GM12878 (cell line): ENCODE results near the gene TNIP1. TPM values are rescaled to one million over a fixed set of nuclear protein-coding genes. Genes with fewer than 3 reads are reported as not detected.

ENCODE experiments used
- ATAC-seq: fragments of 200-7000 bp; cut with Tn5 transposase; 3 replicates; pipeline ENCODE4 v1.9.1; 2020; ENCODE audit warnings: mild to moderate bottlenecking, moderate library complexity
- BruUV-seq: library from RNA; stranded (reverse); fragments of 400-500 nt; replicated peaks from 2 replicates; lab custom pipeline; 2021; lab: Mats Ljungman, UMichigan
- CTCF ChIA-PET: fragments of 300-600 bp; sonication (Branson Sonifier 250); formaldehyde crosslinking; extraction: SDS; loops from one replicate; lab custom pipeline; 2021; ENCODE audit warnings: inconsistent platforms; lab: Yijun Ruan, JAX
- POLR2A ChIA-PET: fragments of 350-600 bp; formaldehyde crosslinking; extraction: SDS; loops from one replicate; lab custom pipeline; 2021; ENCODE audit warnings: inconsistent platforms; lab: Charles Lee
- RAD21 ChIA-PET: fragments of 300-600 bp; sonication (Branson Sonifier 250); formaldehyde crosslinking; loops from one replicate; lab custom pipeline; 2023; ENCODE audit warnings: antibody characterized with exemption; ENCODE audit not compliant: unreplicated experiment; lab: Charles Lee
- SMC1A ChIA-PET: fragments of 300-600 bp; sonication (Branson Sonifier 250); formaldehyde crosslinking; loops from one replicate; lab custom pipeline; 2023; ENCODE audit not compliant: unreplicated experiment, uncharacterized antibody; lab: Charles Lee
- DNase-seq: peaks from one replicate; pipeline ENCODE4 v3.0.0-alpha.2; 2011; ENCODE audit warnings: low read depth, low spot score
- FAIRE-seq: peaks from 3 replicates; lab custom pipeline; 2011; peaks lifted over from hg19 to GRCh38; lab: Jason Lieb, UNC
- H2AFZ ChIP-seq: 2 replicates; pipeline ENCODE4 v1.6.0; 2011; ENCODE audit warnings: low read depth, low read length, control low read depth; ENCODE audit not compliant: control insufficient read depth
- H3K27ac ChIP-seq: 2 replicates; pipeline ENCODE4 v1.5.1; 2011; ENCODE audit warnings: control low read depth; ENCODE audit not compliant: control insufficient read depth, insufficient read depth
- H3K27me3 ChIP-seq, 2 experiments: replicated peaks in 1 of 2; 2 replicates each; pipeline versions ENCODE4 v1.6.0 to v1.6.1; 2011; ENCODE audit warnings: low read length in 1 of 2; ENCODE audit not compliant: control insufficient read depth in 2 of 2, insufficient read depth in 2 of 2
- H3K36me3 ChIP-seq, 2 experiments: 2 replicates each; pipeline ENCODE4 v1.5.1; 2011; ENCODE audit warnings: low read length in 1 of 2; ENCODE audit not compliant: control insufficient read depth in 2 of 2, insufficient read depth in 2 of 2
- H3K4me1 ChIP-seq: 2 replicates; pipeline ENCODE4 v1.6.1; 2011; ENCODE audit warnings: mild to moderate bottlenecking, low read length, moderate library complexity, mixed read lengths; ENCODE audit not compliant: control insufficient read depth, insufficient read depth
- H3K4me2 ChIP-seq: 2 replicates; pipeline ENCODE4 v1.6.0; 2011; ENCODE audit warnings: control low read depth; ENCODE audit not compliant: control insufficient read depth, insufficient read depth
- H3K4me3 ChIP-seq: fragments of 200-600 bp; sonication (generic); 2 replicates; pipeline ENCODE4 v1.5.1; 2016
- H3K79me2 ChIP-seq: 2 replicates; pipeline ENCODE4 v1.6.0; 2011; ENCODE audit warnings: low read length; ENCODE audit not compliant: control insufficient read depth, insufficient read depth
- H3K9ac ChIP-seq: 2 replicates; pipeline ENCODE4 v1.8.0; 2011; ENCODE audit warnings: low read length, control low read depth, mixed read lengths; ENCODE audit not compliant: control insufficient read depth, insufficient read depth
- H3K9me3 ChIP-seq: replicated peaks from 3 replicates; pipeline ENCODE4 v1.5.1; 2011; ENCODE audit warnings: mild to moderate bottlenecking, low read length; ENCODE audit not compliant: control insufficient read depth, insufficient read depth
- H4K20me1 ChIP-seq: 2 replicates; pipeline ENCODE4 v1.6.0; 2011; ENCODE audit not compliant: control insufficient read depth, insufficient read depth
- BACH1 ChIP-seq: fragments of 450-650 bp; IDR thresholded peaks from 2 replicates; pipeline ENCODE4 v1.6.1; 2017; ENCODE audit warnings: mild to moderate bottlenecking, borderline replicate concordance
- CBX5 ChIP-seq: sonication (generic); IDR thresholded peaks from 2 replicates; pipeline ENCODE4 v1.6.1; 2016; ENCODE audit warnings: low read depth, moderate library complexity, mild to moderate bottlenecking, inconsistent platforms
- CHD2 ChIP-seq: IDR thresholded peaks from 2 replicates; pipeline ENCODE4 v1.6.1; 2011; ENCODE audit warnings: low read depth, low read length, improper control_type of control experiment, borderline replicate concordance
- HDGF ChIP-seq: fragments of 450-650 bp; IDR thresholded peaks from 2 replicates; pipeline ENCODE4 v1.6.1; 2016; ENCODE audit warnings: antibody characterized with exemption
- KDM1A ChIP-seq: fragments of 200-600 bp; sonication (generic); IDR thresholded peaks from 2 replicates; pipeline ENCODE4 v1.6.1; 2016; ENCODE audit warnings: borderline replicate concordance
- NFYA ChIP-seq: IDR thresholded peaks from 2 replicates; pipeline ENCODE4 v1.6.1; 2011; ENCODE audit warnings: low read depth, mild to moderate bottlenecking, low read length, improper control_type of control experiment, borderline replicate concordance
- NR2C1 ChIP-seq: fragments of 450-650 bp; IDR thresholded peaks from 2 replicates; pipeline ENCODE4 v1.6.1; 2017; ENCODE audit warnings: antibody characterized with exemption, mild to moderate bottlenecking, moderate library complexity
- SMARCA5 ChIP-seq: fragments of 450-650 bp; IDR thresholded peaks from 2 replicates; pipeline ENCODE4 v1.6.1; 2017; ENCODE audit warnings: mild to moderate bottlenecking
- SMC3 ChIP-seq: IDR thresholded peaks from 2 replicates; pipeline ENCODE4 v1.6.1; 2011; ENCODE audit warnings: low read length, improper control_type of control experiment, borderline replicate concordance
- SUPT20H ChIP-seq: IDR thresholded peaks from 2 replicates; pipeline ENCODE4 v1.6.1; 2011; ENCODE audit warnings: low read depth, mild to moderate bottlenecking, low read length, moderate library complexity, borderline replicate concordance; ENCODE audit not compliant: control insufficient read depth
- ZBED1 ChIP-seq: IDR thresholded peaks from 2 replicates; pipeline ENCODE4 v1.6.1; 2016; ENCODE audit warnings: borderline replicate concordance
- ZNF217 ChIP-seq: fragments of 450-650 bp; IDR thresholded peaks from 2 replicates; pipeline ENCODE4 v1.6.1; 2017; ENCODE audit warnings: antibody characterized with exemption, mild to moderate bottlenecking
- WGBS: methylation state at CpG from one replicate; pipeline ENCODE4 v1.1.6; 2016; ENCODE audit warnings: low lambda C conversion rate; ENCODE audit not compliant: insufficient replicate concordance, insufficient coverage; ENCODE audit errors: missing lambda C conversion rate; 5-methylcytosine and 5-hydroxymethylcytosine counted together
- in situ Hi-C: fragments of 300-500 bp; cut with MboI; formaldehyde crosslinking; loops from 9 replicates; pipeline ENCODE4 v1.14.3; 2018; ENCODE audit warnings: mixed read lengths
- intact Hi-C: fragments of 100-400 bp; cut with micrococcal nuclease; formaldehyde crosslinking; loops from one replicate; pipeline ENCODE4 v1.14.2; 2022; ENCODE audit not compliant: unreplicated experiment
- polyA plus RNA-seq, 11 experiments: library from polyadenylated mRNA; depleted of rRNA in 4 of 11; unstranded in 6 of 11; stranded (reverse) in 5 of 11; fragments of >200 nt; fragmentation: Nextera tagmentation in 4 of 11; fragmentation: Illumina TruSeq in 1 of 11; extraction: Ambion mirVana in 4 of 11; extraction: Trizol in 1 of 11; gene quantifications; 1 replicate in 1 of 11; 2 replicates in 10 of 11; pipeline versions ENCODE4 v1.2.1 to v1.2.3, GENCODE V29; 2011 to 2016; ENCODE audit warnings: inconsistent platforms in 2 of 11, missing spikeins in 2 of 11, low read depth in 1 of 11
- total RNA-seq, 4 experiments: library from RNA; depleted of rRNA in 3 of 4; stranded (reverse); fragments of >200 nt in 3 of 4; fragmentation: Illumina TruSeq in 1 of 4; extraction: Trizol in 1 of 4; gene quantifications; 2 replicates each; pipeline versions ENCODE4 v1.2.1 to v1.2.3, GENCODE V29; 2013 to 2021
- TF ChIP-seq, protein P1 (sequence below): fragments of 450-650 bp; IDR thresholded peaks from 2 replicates; pipeline ENCODE4 v1.6.1; 2018; ENCODE audit warnings: borderline replicate concordance, mild to moderate bottlenecking; ENCODE audit not compliant: partially characterized antibody

TNIP1 gene
- total and polyA plus RNA-seq, 10 of the 15 experiments (the other 5 are each of a cell fraction or from before 2014, with no cell fraction given) = 4.4 to 279 (median 150) TPM

DNA sequence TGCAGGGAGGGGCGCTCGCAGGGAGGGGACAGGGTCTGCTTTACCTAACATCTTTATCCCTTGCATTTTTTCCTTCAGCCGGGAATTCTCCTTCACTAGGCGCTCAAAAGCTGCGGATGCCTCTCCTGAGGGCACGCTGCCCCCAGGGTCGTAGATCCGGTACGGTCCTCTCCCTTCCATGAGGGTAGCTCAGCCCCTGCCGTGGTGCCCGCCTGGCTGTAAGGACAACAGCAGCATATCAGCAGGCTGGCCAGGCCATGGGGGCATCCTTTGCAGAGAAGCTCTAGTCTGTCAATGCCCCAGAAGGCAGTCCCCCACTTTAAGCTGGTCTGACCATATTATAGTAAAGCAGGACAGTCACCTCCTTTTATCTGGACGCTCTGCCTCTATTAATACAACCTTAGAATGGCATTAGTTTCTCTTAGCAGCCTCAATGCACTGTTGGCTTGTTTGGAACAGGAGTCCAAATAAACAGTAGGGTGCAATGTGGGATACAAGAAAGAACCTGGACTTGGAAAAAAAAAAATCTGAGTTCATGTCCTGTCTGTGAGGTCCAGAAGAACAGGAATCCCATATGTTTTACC, 15.8 kb downstream of the TNIP1 start:
- no peak for ATAC-seq
- BruUV-seq = no TSS peak
- Histone ChIP-seq H3K36me3 (peaks cover 49 to 68% of the 10 kb centered on the region in 2 experiments), H3K4me2 (peak overlapping the region; percentile 30; the same call in 1 of the 2 replicates), H3K9ac (no peak overlapping the region; the same call in 1 of the 2 replicates), H4K20me1 (peaks cover 37% of the 10 kb centered on the region), H3K9me3 (no peaks in the 10 kb centered on the region), H3K27me3 (no peaks in the 10 kb centered on the region), H3K79me2 (peaks cover 85% of the 10 kb centered on the region), H3K4me3 (no peak overlapping the region), H2AFZ (no peak overlapping the region), H3K27ac (no peak overlapping the region; the same call in 1 of the 2 replicates), H3K4me1 (peaks cover 82% of the 10 kb centered on the region)
- SMC1A ChIA-PET = interaction anchor here (0.9 to 2.7 kb wide), 8 partner anchors 13 to 59 kb away, joined by 3 to 13 read pairs (median 6); no protein-coding TSS in a partner anchor
- 94% methylated on average over 12 of the region's 12 CpGs for WGBS
- intact Hi-C loops (no loop called here), in situ Hi-C loops (no loop called here)
- no peak for FAIRE-seq
- no peak for DNase-seq
- POLR2A ChIA-PET = interaction anchor here (1.0 to 2.3 kb wide), 6 partner anchors 14 to 46 kb away, joined by 3 to 12 read pairs (median 4); no protein-coding TSS in a partner anchor
- RAD21 ChIA-PET = interaction anchor here (0.9 to 2.0 kb wide), 6 partner anchors 14 to 100 kb away, joined by 3 to 18 read pairs (median 3); no protein-coding TSS in a partner anchor
- CTCF ChIA-PET = interaction anchor here (0.6 to 3.6 kb wide), 7 partner anchors 13 to 686 kb away, joined by 3 to 23 read pairs (median 8); no protein-coding TSS in a partner anchor
- no peak for TF ChIP-seq SMARCA5
- TF ChIP-seq NR2C1 = no peak
- no peak for TF ChIP-seq HDGF
- no peak for TF ChIP-seq NFYA
- no peak for TF ChIP-seq CHD2
- no peak for TF ChIP-seq CBX5
- no peak for TF ChIP-seq ZNF217
- no peak for TF ChIP-seq ZBED1
- TF ChIP-seq, protein P1, sequence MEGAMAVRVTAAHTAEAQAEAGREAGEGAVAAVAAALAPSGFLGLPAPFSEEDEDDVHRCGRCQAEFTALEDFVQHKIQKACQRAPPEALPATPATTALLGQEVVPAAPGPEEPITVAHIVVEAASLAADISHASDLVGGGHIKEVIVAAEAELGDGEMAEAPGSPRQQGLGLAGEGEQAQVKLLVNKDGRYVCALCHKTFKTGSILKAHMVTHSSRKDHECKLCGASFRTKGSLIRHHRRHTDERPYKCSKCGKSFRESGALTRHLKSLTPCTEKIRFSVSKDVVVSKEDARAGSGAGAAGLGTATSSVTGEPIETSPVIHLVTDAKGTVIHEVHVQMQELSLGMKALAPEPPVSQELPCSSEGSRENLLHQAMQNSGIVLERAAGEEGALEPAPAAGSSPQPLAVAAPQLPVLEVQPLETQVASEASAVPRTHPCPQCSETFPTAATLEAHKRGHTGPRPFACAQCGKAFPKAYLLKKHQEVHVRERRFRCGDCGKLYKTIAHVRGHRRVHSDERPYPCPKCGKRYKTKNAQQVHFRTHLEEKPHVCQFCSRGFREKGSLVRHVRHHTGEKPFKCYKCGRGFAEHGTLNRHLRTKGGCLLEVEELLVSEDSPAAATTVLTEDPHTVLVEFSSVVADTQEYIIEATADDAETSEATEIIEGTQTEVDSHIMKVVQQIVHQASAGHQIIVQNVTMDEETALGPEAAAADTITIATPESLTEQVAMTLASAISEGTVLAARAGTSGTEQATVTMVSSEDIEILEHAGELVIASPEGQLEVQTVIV = no peak
- TF ChIP-seq SMC3 = no peak
- TF ChIP-seq KDM1A = no peak
- no peak for TF ChIP-seq SUPT20H
- TF ChIP-seq BACH1 = no peak
